IMR-90 (cell line): ENCODE results near the gene ZYX. TPM values are rescaled to one million over a fixed set of nuclear protein-coding genes. Genes with fewer than 3 reads are reported as not detected.
"Not testable (repeated sequence)": the region's sequence is repeated elsewhere in the genome, so short reads cannot be mapped to it uniquely, and the experiment has no call there.

ENCODE experiments used
- ATAC-seq: fragments of 200-7000 bp; cut with Tn5 transposase; 2 replicates; pipeline ENCODE4 v1.9.1; 2020; ENCODE audit warnings: low read depth, mild to moderate bottlenecking, moderate library complexity
- BruUV-seq: library from RNA; stranded (reverse); fragments of 400-500 nt; replicated peaks from 2 replicates; lab custom pipeline; 2021; lab: Mats Ljungman, UMichigan
- CTCF ChIA-PET: fragments of 300-600 bp; formaldehyde crosslinking; extraction: SDS; loops from one replicate; lab custom pipeline; 2021; ENCODE audit warnings: antibody characterized with exemption; lab: Yijun Ruan, JAX
- POLR2A ChIA-PET: fragments of 300-600 bp; sonication (Branson Sonifier 250); formaldehyde crosslinking; loops from one replicate; lab custom pipeline; 2022; ENCODE audit warnings: antibody characterized with exemption; ENCODE audit not compliant: unreplicated experiment; lab: Charles Lee
- DNase-seq: peaks from one replicate; pipeline ENCODE4 v3.0.0; 2013
- H2AFZ ChIP-seq: replicated peaks from 2 replicates; pipeline ENCODE3; 2013; ENCODE audit warnings: low read length, mild to moderate bottlenecking; ENCODE audit not compliant: poor library complexity
- H2AK5ac ChIP-seq: 2 replicates; pipeline ENCODE4 v1.6.1; 2013; ENCODE audit warnings: low read depth, low read length, inconsistent platforms
- H2AK9ac ChIP-seq: replicated peaks from 2 replicates; pipeline ENCODE3; 2013; ENCODE audit warnings: mild to moderate bottlenecking, low read depth, low read length, moderate library complexity; ENCODE audit not compliant: poor library complexity
- H2BK120ac ChIP-seq: 2 replicates; pipeline ENCODE4 v1.6.1; 2013; ENCODE audit warnings: low read depth, low read length, inconsistent platforms
- H2BK15ac ChIP-seq: 3 replicates; pipeline ENCODE4 v1.6.1; 2013; ENCODE audit warnings: low read depth, low read length, inconsistent platforms
- H2BK20ac ChIP-seq: 2 replicates; pipeline ENCODE4 v1.6.1; 2013; ENCODE audit warnings: low read depth, mild to moderate bottlenecking, inconsistent platforms, low read length, moderate library complexity
- H2BK5ac ChIP-seq: 2 replicates; pipeline ENCODE4 v1.6.1; 2013; ENCODE audit warnings: mild to moderate bottlenecking, low read depth, low read length, inconsistent platforms; ENCODE audit not compliant: poor library complexity, severe bottlenecking
- H3K14ac ChIP-seq: replicated peaks from 2 replicates; pipeline ENCODE4 v1.6.1; 2013; ENCODE audit warnings: low read depth, low read length, inconsistent platforms
- H3K18ac ChIP-seq: 2 replicates; pipeline ENCODE4 v1.6.1; 2013; ENCODE audit warnings: low read depth, low read length, control low read depth
- H3K23ac ChIP-seq: 2 replicates; pipeline ENCODE4 v1.6.1; 2013; ENCODE audit warnings: low read depth, low read length, inconsistent platforms
- H3K27ac ChIP-seq: 2 replicates; pipeline ENCODE4 v1.5.1; 2013; ENCODE audit warnings: mild to moderate bottlenecking, control low read depth, low read length; ENCODE audit not compliant: insufficient read depth
- H3K27me3 ChIP-seq: 2 replicates; pipeline ENCODE4 v1.6.1; 2013; ENCODE audit warnings: low read length; ENCODE audit not compliant: control insufficient read depth, insufficient read depth
- H3K36me3 ChIP-seq: 2 replicates; pipeline ENCODE4 v1.6.1; 2013; ENCODE audit warnings: low read length, mixed read lengths; ENCODE audit not compliant: control insufficient read depth, insufficient read depth
- H3K4ac ChIP-seq: 2 replicates; pipeline ENCODE4 v1.6.1; 2013; ENCODE audit warnings: low read depth, low read length, inconsistent platforms
- H3K4me1 ChIP-seq: 2 replicates; pipeline ENCODE4 v1.6.1; 2013; ENCODE audit warnings: low read length, mixed read lengths; ENCODE audit not compliant: control insufficient read depth, insufficient read depth
- H3K4me2 ChIP-seq: 2 replicates; pipeline ENCODE4 v1.6.1; 2013; ENCODE audit warnings: low read depth, mild to moderate bottlenecking, control low read depth, low read length, moderate library complexity
- H3K4me3 ChIP-seq: 2 replicates; pipeline ENCODE4 v1.5.1; 2013; ENCODE audit warnings: low read depth, mild to moderate bottlenecking, control low read depth, low read length, moderate library complexity; ENCODE audit not compliant: insufficient read depth
- H3K56ac ChIP-seq: 2 replicates; pipeline ENCODE4 v1.6.1; 2013; ENCODE audit warnings: low read length, inconsistent platforms; ENCODE audit not compliant: insufficient read depth; ENCODE audit errors: extremely low read depth
- H3K79me1 ChIP-seq, 2 experiments: 2 replicates each; pipeline ENCODE4 v1.6.1; 2013; ENCODE audit warnings: low read length in 2 of 2, inconsistent platforms in 1 of 2, low read depth in 1 of 2
- H3K9ac ChIP-seq: 2 replicates; pipeline ENCODE4 v1.6.1; 2013; ENCODE audit warnings: low read depth, low read length, control low read depth
- H3K9me1 ChIP-seq: 2 replicates; pipeline ENCODE4 v1.6.1; 2013; ENCODE audit warnings: low read length, inconsistent platforms; ENCODE audit not compliant: insufficient read depth
- H3K9me3 ChIP-seq: 2 replicates; pipeline ENCODE4 v1.6.1; 2013; ENCODE audit warnings: low read length; ENCODE audit not compliant: control insufficient read depth, insufficient read depth
- H4K20me1 ChIP-seq: 2 replicates; pipeline ENCODE4 v1.6.1; 2013; ENCODE audit warnings: low read length, inconsistent platforms; ENCODE audit not compliant: insufficient read depth
- H4K5ac ChIP-seq: 2 replicates; pipeline ENCODE4 v1.6.1; 2013; ENCODE audit warnings: mild to moderate bottlenecking, low read depth, low read length, control low read depth
- H4K8ac ChIP-seq, 2 experiments: 2 replicates each; pipeline ENCODE4 v1.6.1; 2013; ENCODE audit warnings: low read depth in 2 of 2, low read length in 2 of 2, control low read depth in 1 of 2, inconsistent platforms in 1 of 2
- H4K91ac ChIP-seq: 2 replicates; pipeline ENCODE4 v1.6.1; 2013; ENCODE audit warnings: low read depth, low read length, inconsistent platforms; ENCODE audit not compliant: insufficient read depth
- CEBPB ChIP-seq: IDR thresholded peaks from 2 replicates; pipeline ENCODE4 v1.6.1; 2012; ENCODE audit warnings: low read depth, low read length, improper control_type of control experiment
- WGBS, 2 experiments: methylation state at CpG; one replicate each; pipeline versions ENCODE4 v1.1.5 to v1.1.7; 2013; ENCODE audit warnings: missing lambda C conversion rate in 2 of 2; ENCODE audit not compliant: insufficient read length in 1 of 2; ENCODE audit errors: extremely low coverage in 2 of 2; 5-methylcytosine and 5-hydroxymethylcytosine counted together
- dilution Hi-C: fragments of 300-500 bp; cut with HindIII; formaldehyde crosslinking; loops from one replicate; pipeline ENCODE4 v1.14.3; 2018; ENCODE audit warnings: low sequenced_read_pairs; ENCODE audit not compliant: unreplicated experiment
- in situ Hi-C: fragments of 300-500 bp; cut with MboI; formaldehyde crosslinking; loops from 3 replicates; pipeline ENCODE4 v1.14.3; 2019; ENCODE audit warnings: low sequenced_read_pairs, inconsistent platforms, mixed read lengths
- intact Hi-C: fragments of 100-400 bp; cut with micrococcal nuclease; formaldehyde crosslinking; loops from 2 replicates; pipeline ENCODE4 v1.10.0; 2022
- polyA plus RNA-seq, 3 experiments: library from polyadenylated mRNA; depleted of rRNA; stranded (reverse); fragments of >200 nt; gene quantifications; 2 replicates each; pipeline ENCODE4 v1.2.3, GENCODE V29; 2012; ENCODE audit warnings: low replicate concordance in 1 of 3
- total RNA-seq: library from RNA; depleted of rRNA; stranded (reverse); fragments of >200 nt; gene quantifications from 2 replicates; pipeline ENCODE4 v1.2.3, GENCODE V29; 2012

ZYX gene
- total and polyA plus RNA-seq, 2 of the 4 experiments (the other 2 are of a cell fraction): 22.6 to 334 TPM

DNA sequence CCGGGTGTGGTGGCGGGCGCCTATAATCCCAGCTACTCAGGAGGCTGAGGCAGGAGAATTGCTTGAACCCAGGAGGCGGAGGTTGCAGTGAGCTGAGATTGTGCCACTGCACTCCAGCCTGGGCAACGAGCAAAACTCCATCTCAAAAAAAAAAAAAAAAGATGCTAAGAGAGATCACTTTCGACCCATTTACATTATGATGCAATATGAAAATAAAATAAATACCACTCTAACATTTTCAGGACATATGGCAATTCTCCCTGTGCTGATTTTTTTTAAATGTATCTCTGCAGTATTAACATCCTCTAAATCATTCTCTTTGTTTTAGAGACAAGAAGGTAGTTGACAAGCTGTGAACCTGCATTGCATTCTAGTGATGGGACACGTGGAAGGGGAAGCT lies 34.1 kb downstream of the ZYX start:
- dilution Hi-C loops, H2AK9ac ChIP-seq, H3K9me3 ChIP-seq, H2BK15ac ChIP-seq, POLR2A ChIA-PET, ATAC-seq, H3K79me1 ChIP-seq, H3K36me3 ChIP-seq, H3K27ac ChIP-seq, H3K18ac ChIP-seq, H4K5ac ChIP-seq, H3K14ac ChIP-seq, DNase-seq, H3K56ac ChIP-seq, H3K4ac ChIP-seq, H3K9me1 ChIP-seq, H4K8ac ChIP-seq, H3K9ac ChIP-seq, H3K4me3 ChIP-seq, H2AFZ ChIP-seq, BruUV-seq, H3K27me3 ChIP-seq, H4K91ac ChIP-seq, H4K20me1 ChIP-seq, H2AK5ac ChIP-seq, H3K4me1 ChIP-seq, H2BK20ac ChIP-seq, H2BK5ac ChIP-seq, H3K23ac ChIP-seq, in situ Hi-C loops, H2BK120ac ChIP-seq: not testable (repeated sequence)
- WGBS, 2 experiments: no CpG with 5 or more reads among the region's 7 CpGs
- H3K4me2 ChIP-seq: peak overlapping the region; percentile 56; the same call in 1 of the 2 replicates
- intact Hi-C loops: loop anchor here (5.0 kb wide), 1 partner anchor 408 kb away; no protein-coding TSS in a partner anchor
- CTCF ChIA-PET: interaction anchor here (1.2 to 3.7 kb wide), 3 partner anchors 10 to 175 kb away, joined by 3 to 24 read pairs (median 9); no protein-coding TSS in a partner anchor
- peak; percentile 33; the same call in 1 of the 2 replicates for TF ChIP-seq CEBPB
